Vagina (tissue), 2 donors: ENCODE data around the gene NRG2. TPM values are rescaled to one million over a fixed set of nuclear protein-coding genes. Genes with fewer than 3 reads are reported as not detected.

Source experiments
- DNase-seq, 2 donors: peaks; one replicate each; pipeline ENCODE4 v3.0.0-alpha.2; 2017; ENCODE audit errors: extremely low spot score in 2 of 2
- H3K27ac ChIP-seq: fragments of 200-600 bp; sonication (generic); one replicate; pipeline ENCODE4 v1.5.1; 2019
- H3K27me3 ChIP-seq: fragments of 200-600 bp; sonication (generic); one replicate; pipeline ENCODE4 v1.5.1; 2019
- H3K36me3 ChIP-seq, 2 donors: fragments of 200-600 bp; sonication (generic); one replicate each; pipeline ENCODE4 v1.5.1; 2017 to 2019
- H3K4me1 ChIP-seq: fragments of 200-600 bp; sonication (generic); one replicate; pipeline ENCODE4 v1.5.1; 2019
- H3K4me3 ChIP-seq, 2 donors: fragments of 200-600 bp; sonication (generic); 1 replicate in 1 of 2; 2 replicates in 1 of 2; pipeline ENCODE4 v1.5.1; 2016 to 2019
- H3K9me3 ChIP-seq: fragments of 200-600 bp; sonication (generic); one replicate; pipeline ENCODE4 v1.5.1; 2019
- CTCF ChIP-seq, 3 experiments: fragments of 450-650 bp in 2 of 3; fragments of 200-600 bp in 1 of 3; sonication (generic) in 1 of 3; IDR thresholded peaks; one replicate each; pipeline ENCODE4 v1.5.1; 2017 to 2019; ENCODE audit warnings: antibody characterized with exemption in 3 of 3, mild to moderate bottlenecking in 2 of 3, moderate library complexity in 2 of 3
- POLR2A ChIP-seq, 2 donors: fragments of 450-650 bp; IDR thresholded peaks; one replicate each; pipeline ENCODE4 v1.6.1; 2017; ENCODE audit warnings: antibody characterized with exemption in 2 of 2, mild to moderate bottlenecking in 2 of 2, moderate library complexity in 2 of 2
- POLR2AphosphoS5 ChIP-seq, 2 donors: sonication (generic); formaldehyde crosslinking; IDR thresholded peaks; one replicate each; pipeline ENCODE4 v1.9.0; 2017; ENCODE audit warnings: antibody characterized with exemption in 2 of 2, mild to moderate bottlenecking in 2 of 2, low read depth in 1 of 2; ENCODE audit not compliant: insufficient read depth in 1 of 2
- intact Hi-C: fragments of 100-400 bp; cut with DNase I; formaldehyde crosslinking; loops from one replicate; pipeline ENCODE4 v1.15.1; 2023
- total RNA-seq: library from RNA; depleted of rRNA; stranded (reverse); fragments of >200 nt; gene quantifications from one replicate; pipeline ENCODE4 v1.2.3, GENCODE V29; 2016

The NRG2 gene
- total RNA-seq, 1 donor from 2014 or later: 5.2 TPM

GRCh38 chr5:140037012-140037411 lies 6.1 kb downstream of the NRG2 start:
- H3K4me3 ChIP-seq: no peak overlapping the region
- TF ChIP-seq POLR2A (IDR thresholded peaks at IDR 0.05) (no peak), CTCF (IDR thresholded peaks at IDR 0.05) (no peak), POLR2AphosphoS5 (IDR thresholded peaks at IDR 0.05; ENCODE audit: insufficient read depth in 1 of 2, low read depth in 1 of 2) (no peak)
- H3K27ac ChIP-seq: no peak overlapping the region
- no peaks in the 10 kb centered on the region for H3K27me3 ChIP-seq
- DNase-seq: no peak
- no peaks in the 10 kb centered on the region for H3K9me3 ChIP-seq
- intact Hi-C loops: no loop called here
- no peaks in the 10 kb centered on the region for H3K36me3 ChIP-seq
- H3K4me1 ChIP-seq: peaks cover 5% of the 10 kb centered on the region

- TF ChIP-seq CTCF (IDR thresholded peaks at IDR 0.05) (no peak), POLR2A (IDR thresholded peaks at IDR 0.05) (no peak), POLR2AphosphoS5 (IDR thresholded peaks at IDR 0.05; ENCODE audit: insufficient read depth in 1 of 2, low read depth in 1 of 2) (no peak)
- H3K9me3 ChIP-seq: no peaks in the 10 kb centered on the region
- H3K27ac ChIP-seq: no peak overlapping the region
- no peak overlapping the region for H3K4me3 ChIP-seq
- intact Hi-C loops: no loop called here
- H3K27me3 ChIP-seq: no peaks in the 10 kb centered on the region
- H3K4me1 ChIP-seq: no peaks in the 10 kb centered on the region
- no peak for DNase-seq
- H3K36me3 ChIP-seq: no peaks in the 10 kb centered on the region
Measured at GRCh38 chr5:140035881-140036280, 7.2 kb downstream of the NRG2 start.

GRCh38 chr5:140033037-140033760 lies 9.9 kb downstream of the NRG2 start:
- Histone ChIP-seq H3K27me3 (no peaks in the 10 kb centered on the region), H3K4me1 (no peaks in the 10 kb centered on the region), H3K27ac (no peak overlapping the region), H3K4me3 (no peak overlapping the region), H3K9me3 (no peaks in the 10 kb centered on the region), H3K36me3 (no peaks in the 10 kb centered on the region)
- intact Hi-C loops: no loop called here
- no peak for TF ChIP-seq CTCF (IDR thresholded peaks at IDR 0.05)
- no peak for TF ChIP-seq POLR2A (IDR thresholded peaks at IDR 0.05)
- no peak for TF ChIP-seq POLR2AphosphoS5 (IDR thresholded peaks at IDR 0.05; ENCODE audit: insufficient read depth in 1 of 2, low read depth in 1 of 2)
- DNase-seq: no peak

- Histone ChIP-seq H3K4me3 (no peak overlapping the region), H3K9me3 (no peaks in the 10 kb centered on the region), H3K4me1 (no peaks in the 10 kb centered on the region), H3K27me3 (no peaks in the 10 kb centered on the region), H3K36me3 (no peaks in the 10 kb centered on the region), H3K27ac (no peak overlapping the region)
- no peak for TF ChIP-seq POLR2AphosphoS5 (IDR thresholded peaks at IDR 0.05; ENCODE audit: insufficient read depth in 1 of 2, low read depth in 1 of 2)
- TF ChIP-seq POLR2A (IDR thresholded peaks at IDR 0.05): no peak
- TF ChIP-seq CTCF (IDR thresholded peaks at IDR 0.05): no peak
- no peak for DNase-seq
- intact Hi-C loops: no loop called here
Measured at GRCh38 chr5:140032296-140032695, 10.8 kb downstream of the NRG2 start.

GRCh38 chr5:140027807-140028206 lies 15.3 kb downstream of the NRG2 start:
- intact Hi-C loops: no loop called here
- H3K36me3 ChIP-seq: no peaks in the 10 kb centered on the region
- no peak overlapping the region for H3K4me3 ChIP-seq
- H3K4me1 ChIP-seq: no peaks in the 10 kb centered on the region
- H3K27me3 ChIP-seq: no peaks in the 10 kb centered on the region
- no peak for DNase-seq
- no peak overlapping the region for H3K27ac ChIP-seq
- no peaks in the 10 kb centered on the region for H3K9me3 ChIP-seq
- TF ChIP-seq POLR2AphosphoS5 (IDR thresholded peaks at IDR 0.05; ENCODE audit: insufficient read depth in 1 of 2, low read depth in 1 of 2): no peak
- TF ChIP-seq POLR2A (IDR thresholded peaks at IDR 0.05): no peak
- TF ChIP-seq CTCF (IDR thresholded peaks at IDR 0.05): no peak
